GM12892 (cell line): Measurements from ENCODE around the gene AUNIP.

ENCODE experiments used
- POLR2A ChIP-seq: IDR thresholded peaks from 2 replicates; pipeline ENCODE4 v1.6.1; 2011; ENCODE audit warnings: low read depth, low read length, control low read depth
- POLR2AphosphoS5 ChIP-seq: IDR thresholded peaks from 2 replicates; pipeline ENCODE4 v1.6.1; 2011; ENCODE audit warnings: low read depth, low read length, control low read depth
- TAF1 ChIP-seq: IDR thresholded peaks from 2 replicates; pipeline ENCODE4 v1.6.1; 2011; ENCODE audit warnings: low read depth, mild to moderate bottlenecking, control low read depth, low read length, borderline replicate concordance

DNA sequence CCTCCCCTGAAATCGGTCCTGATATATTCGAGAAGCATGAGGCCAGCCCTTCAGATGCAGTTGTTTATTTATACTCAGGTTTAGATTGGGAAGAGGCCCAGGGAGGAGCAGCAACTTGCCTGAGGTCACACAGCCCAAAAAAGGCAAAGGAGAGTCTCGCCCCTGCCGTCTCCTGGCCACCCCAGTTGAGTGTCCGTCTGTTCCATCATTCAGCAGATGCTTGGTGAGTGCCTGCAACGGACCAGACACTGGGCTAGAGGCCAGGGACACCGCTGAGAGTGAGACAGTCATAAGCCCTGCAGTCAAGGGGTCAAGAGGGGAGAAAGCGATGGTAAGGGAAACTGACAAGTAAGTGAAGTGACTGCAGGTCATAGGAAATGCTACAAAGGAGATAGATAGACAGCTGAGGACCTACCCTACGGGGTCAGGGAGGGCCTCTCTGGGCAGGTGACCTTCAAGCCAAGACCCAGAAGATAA, 74.6 kb downstream of the AUNIP start:
- TF ChIP-seq TAF1 (no peak), POLR2AphosphoS5 (no peak), POLR2A (no peak)
